MM.1S (cell line): ENCODE data around the gene PLPPR2.

Experiments used
- DNase-seq: peaks from one replicate; pipeline ENCODE4 v3.0.0-alpha.2; 2015
- H2AFZ ChIP-seq: fragments of 300-600 bp; sonication (generic); 2 replicates; pipeline ENCODE4 v1.6.0; 2016; ENCODE audit warnings: antibody characterized with exemption, low read length
- H3F3A ChIP-seq: fragments of 300-600 bp; sonication (generic); 2 replicates; pipeline ENCODE4 v1.6.1; 2016; ENCODE audit warnings: mild to moderate bottlenecking, antibody characterized with exemption, low read length, moderate library complexity, mixed read lengths; ENCODE audit not compliant: insufficient read depth
- H3K27ac ChIP-seq: fragments of 300-600 bp; sonication (generic); 2 replicates; pipeline ENCODE4 v1.5.1; 2016; ENCODE audit warnings: mild to moderate bottlenecking, low read length
- H3K27me3 ChIP-seq: fragments of 300-600 bp; sonication (generic); replicated peaks from 2 replicates; pipeline ENCODE4 v1.6.0; 2016; ENCODE audit warnings: low read length; ENCODE audit not compliant: insufficient read depth
- H3K36me3 ChIP-seq: fragments of 300-600 bp; sonication (generic); replicated peaks from 2 replicates; pipeline ENCODE4 v1.6.1; 2016; ENCODE audit warnings: mild to moderate bottlenecking, low read length, mixed read lengths; ENCODE audit not compliant: insufficient read depth
- H3K4me1 ChIP-seq: fragments of 300-600 bp; sonication (generic); 2 replicates; pipeline ENCODE4 v1.6.1; 2016; ENCODE audit warnings: low read length, mixed read lengths
- H3K4me2 ChIP-seq: fragments of 300-600 bp; sonication (generic); 2 replicates; pipeline ENCODE4 v1.6.0; 2016; ENCODE audit warnings: low read depth, low read length
- H3K4me3 ChIP-seq: fragments of 300-600 bp; sonication (generic); 2 replicates; pipeline ENCODE4 v1.5.1; 2016; ENCODE audit warnings: low read length, mixed read lengths
- H3K79me2 ChIP-seq: fragments of 300-600 bp; sonication (generic); 2 replicates; pipeline ENCODE4 v1.6.1; 2016; ENCODE audit warnings: mixed run types, low read length, mixed read lengths
- H3K9ac ChIP-seq: fragments of 300-600 bp; sonication (generic); 2 replicates; pipeline ENCODE4 v1.6.1; 2016; ENCODE audit warnings: low read length, mixed read lengths
- H3K9me2 ChIP-seq: fragments of 300-600 bp; sonication (generic); replicated peaks from 2 replicates; pipeline ENCODE4 v1.6.1; 2016; ENCODE audit warnings: mild to moderate bottlenecking, low read length, mixed read lengths; ENCODE audit not compliant: insufficient read depth
- H3K9me3 ChIP-seq: fragments of 300-600 bp; sonication (generic); replicated peaks from 2 replicates; pipeline ENCODE4 v1.6.1; 2016; ENCODE audit warnings: mild to moderate bottlenecking, low read length, mixed read lengths; ENCODE audit not compliant: insufficient read depth
- H4K20me1 ChIP-seq: fragments of 300-600 bp; sonication (generic); 2 replicates; pipeline ENCODE4 v1.6.1; 2016; ENCODE audit warnings: mild to moderate bottlenecking, low read length, moderate library complexity, mixed read lengths; ENCODE audit not compliant: insufficient read depth
- EZH2 ChIP-seq: fragments of 300-600 bp; sonication (generic); optimal IDR thresholded peaks from 2 replicates; pipeline ENCODE3; 2017; ENCODE audit warnings: low read depth, mild to moderate bottlenecking, antibody characterized with exemption, low read length, mixed read lengths
- EZH2phosphoT487 ChIP-seq: fragments of 300-600 bp; sonication (generic); IDR thresholded peaks from 2 replicates; pipeline ENCODE4 v1.6.1; 2018; ENCODE audit warnings: antibody characterized with exemption, low read length
- TF ChIP-seq, protein P1 (sequence below): fragments of 300-600 bp; sonication (generic); IDR thresholded peaks from 2 replicates; pipeline ENCODE4 v1.5.1; 2016; ENCODE audit warnings: antibody characterized with exemption, low read length, mixed read lengths

PLPPR2 gene

DNA sequence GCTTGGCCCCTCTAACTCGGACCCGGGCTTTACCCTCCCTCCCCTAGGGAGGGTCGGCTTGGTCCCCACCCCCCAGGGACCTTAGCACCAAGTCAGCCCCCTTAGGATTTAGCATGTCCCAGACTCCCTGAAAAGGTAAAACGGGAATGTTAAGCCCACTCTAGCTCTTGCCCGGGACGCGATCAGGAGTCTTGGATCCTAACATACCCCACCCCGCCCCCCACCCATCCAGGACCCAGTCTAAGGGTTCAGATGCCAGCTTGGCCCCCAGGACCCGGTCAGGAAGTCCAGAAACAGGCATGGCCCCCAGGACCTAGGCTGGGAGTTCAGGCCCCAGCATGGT, 28.4 kb downstream of the PLPPR2 start:
- no peaks in the 10 kb centered on the region for H3K36me3 ChIP-seq
- H3K27ac ChIP-seq: no peak overlapping the region
- DNase-seq: no peak
- peak overlapping the region; percentile 30; the same call in 1 of the 2 replicates for H2AFZ ChIP-seq
- H3K4me1 ChIP-seq: peaks cover 17% of the 10 kb centered on the region
- H3K9me2 ChIP-seq: no peaks in the 10 kb centered on the region
- no peak overlapping the region for H3K9ac ChIP-seq
- peak overlapping the region; percentile 28; the same call in 1 of the 2 replicates for H3K4me3 ChIP-seq
- H3K27me3 ChIP-seq: peaks cover 26% of the 10 kb centered on the region
- TF ChIP-seq, protein P1, sequence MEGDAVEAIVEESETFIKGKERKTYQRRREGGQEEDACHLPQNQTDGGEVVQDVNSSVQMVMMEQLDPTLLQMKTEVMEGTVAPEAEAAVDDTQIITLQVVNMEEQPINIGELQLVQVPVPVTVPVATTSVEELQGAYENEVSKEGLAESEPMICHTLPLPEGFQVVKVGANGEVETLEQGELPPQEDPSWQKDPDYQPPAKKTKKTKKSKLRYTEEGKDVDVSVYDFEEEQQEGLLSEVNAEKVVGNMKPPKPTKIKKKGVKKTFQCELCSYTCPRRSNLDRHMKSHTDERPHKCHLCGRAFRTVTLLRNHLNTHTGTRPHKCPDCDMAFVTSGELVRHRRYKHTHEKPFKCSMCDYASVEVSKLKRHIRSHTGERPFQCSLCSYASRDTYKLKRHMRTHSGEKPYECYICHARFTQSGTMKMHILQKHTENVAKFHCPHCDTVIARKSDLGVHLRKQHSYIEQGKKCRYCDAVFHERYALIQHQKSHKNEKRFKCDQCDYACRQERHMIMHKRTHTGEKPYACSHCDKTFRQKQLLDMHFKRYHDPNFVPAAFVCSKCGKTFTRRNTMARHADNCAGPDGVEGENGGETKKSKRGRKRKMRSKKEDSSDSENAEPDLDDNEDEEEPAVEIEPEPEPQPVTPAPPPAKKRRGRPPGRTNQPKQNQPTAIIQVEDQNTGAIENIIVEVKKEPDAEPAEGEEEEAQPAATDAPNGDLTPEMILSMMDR: no peak
- TF ChIP-seq EZH2phosphoT487: no peak
- no peak for TF ChIP-seq EZH2
- peak overlapping the region; percentile 72; the same call in 1 of the 2 replicates for H3K4me2 ChIP-seq
- H4K20me1 ChIP-seq: no peaks in the 10 kb centered on the region
- peaks cover 4% of the 10 kb centered on the region; the same call in 1 of the 2 replicates for H3K79me2 ChIP-seq
- H3F3A ChIP-seq: peaks cover 20% of the 10 kb centered on the region; the same call in 1 of the 2 replicates
- no peaks in the 10 kb centered on the region for H3K9me3 ChIP-seq

DNA sequence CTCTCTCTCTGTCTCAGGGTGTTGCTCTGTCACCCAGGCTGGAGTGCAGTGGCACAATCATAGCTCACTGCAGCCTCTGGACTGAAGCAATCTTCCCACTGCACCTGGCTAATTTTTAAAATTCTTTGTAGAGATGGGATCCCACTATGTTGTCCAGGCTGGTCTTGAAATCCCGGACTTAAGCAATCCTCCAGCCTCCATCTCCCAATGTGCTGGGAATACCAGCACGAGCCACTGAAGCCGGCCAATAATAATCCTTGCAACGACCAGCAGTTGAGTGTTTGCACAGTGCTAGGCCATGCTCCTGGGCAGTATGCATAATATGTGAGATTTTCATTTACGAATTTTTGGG, 29.5 kb downstream of the PLPPR2 start:
- Histone ChIP-seq H3K36me3 (no peaks in the 10 kb centered on the region), H3K79me2 (peaks cover 4% of the 10 kb centered on the region; the same call in 1 of the 2 replicates), H2AFZ (no peak overlapping the region), H3K27ac (no peak overlapping the region), H3F3A (peaks cover 20% of the 10 kb centered on the region; the same call in 1 of the 2 replicates), H3K4me3 (no peak overlapping the region), H4K20me1 (no peaks in the 10 kb centered on the region), H3K4me2 (no peak overlapping the region), H3K9ac (no peak overlapping the region), H3K9me2 (no peaks in the 10 kb centered on the region), H3K27me3 (peaks cover 33% of the 10 kb centered on the region), H3K4me1 (peaks cover 17% of the 10 kb centered on the region), H3K9me3 (no peaks in the 10 kb centered on the region)
- DNase-seq: no peak
- no peak for TF ChIP-seq EZH2
- TF ChIP-seq, protein P1: no peak
- TF ChIP-seq EZH2phosphoT487: no peak

DNA sequence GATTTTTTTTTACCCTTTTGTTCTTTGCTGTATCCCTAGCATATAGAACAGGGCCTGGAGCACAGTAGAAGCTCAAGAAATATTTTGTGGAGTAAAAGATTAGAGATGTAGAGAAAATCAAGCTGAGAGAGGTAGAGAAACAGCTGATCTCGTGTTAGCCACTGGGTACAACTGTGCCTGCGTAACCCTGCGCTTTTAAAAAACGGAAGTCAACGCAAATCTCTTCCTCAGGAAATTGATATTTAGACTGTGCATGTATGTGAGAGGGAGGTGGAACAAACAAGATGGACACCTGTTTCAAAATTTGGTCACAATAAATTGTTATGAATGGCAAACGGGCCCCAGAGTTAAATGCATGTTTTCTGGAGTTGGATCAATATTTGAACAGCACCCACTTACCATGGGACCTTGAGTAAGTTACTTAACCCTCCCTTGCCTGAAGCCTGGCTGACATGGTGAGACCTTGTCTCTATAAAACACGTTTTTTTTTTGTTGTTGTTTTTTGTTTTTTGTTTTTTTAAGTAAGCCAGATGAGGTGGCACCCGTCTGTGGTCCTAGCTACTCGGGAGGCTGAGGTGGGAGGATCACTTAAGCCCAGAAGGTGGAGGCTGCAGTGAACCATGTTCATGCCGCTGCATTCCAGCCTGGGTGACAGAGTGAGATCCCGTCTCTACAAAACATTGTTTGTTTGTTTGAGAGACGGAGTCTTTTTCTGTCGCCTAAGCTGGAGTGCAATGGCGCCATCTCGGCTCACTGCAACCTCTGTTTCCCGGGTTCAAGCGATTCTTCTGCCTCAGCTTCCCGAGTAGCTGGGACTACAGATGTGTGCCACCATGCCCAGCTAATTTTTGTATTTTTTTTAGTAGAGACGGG, 32.2 kb downstream of the PLPPR2 start:
- peaks cover 51% of the 10 kb centered on the region for H3K27me3 ChIP-seq
- H3K4me1 ChIP-seq: peaks cover 11% of the 10 kb centered on the region; the same call in 1 of the 2 replicates
- no peak overlapping the region for H3K9ac ChIP-seq
- no peak overlapping the region for H3K4me2 ChIP-seq
- no peaks in the 10 kb centered on the region for H3K9me3 ChIP-seq
- H3F3A ChIP-seq: no peaks in the 10 kb centered on the region
- H2AFZ ChIP-seq: no peak overlapping the region
- H3K79me2 ChIP-seq: no peaks in the 10 kb centered on the region
- no peaks in the 10 kb centered on the region for H3K36me3 ChIP-seq
- no peaks in the 10 kb centered on the region for H3K9me2 ChIP-seq
- H4K20me1 ChIP-seq: no peaks in the 10 kb centered on the region
- H3K4me3 ChIP-seq: no peak overlapping the region
- TF ChIP-seq, protein P1: no peak
- TF ChIP-seq EZH2: no peak
- TF ChIP-seq EZH2phosphoT487: no peak
- no peak for DNase-seq
- H3K27ac ChIP-seq: no peak overlapping the region
